Measurements from ENCODE around the gene CBFA2T2.

DNA sequence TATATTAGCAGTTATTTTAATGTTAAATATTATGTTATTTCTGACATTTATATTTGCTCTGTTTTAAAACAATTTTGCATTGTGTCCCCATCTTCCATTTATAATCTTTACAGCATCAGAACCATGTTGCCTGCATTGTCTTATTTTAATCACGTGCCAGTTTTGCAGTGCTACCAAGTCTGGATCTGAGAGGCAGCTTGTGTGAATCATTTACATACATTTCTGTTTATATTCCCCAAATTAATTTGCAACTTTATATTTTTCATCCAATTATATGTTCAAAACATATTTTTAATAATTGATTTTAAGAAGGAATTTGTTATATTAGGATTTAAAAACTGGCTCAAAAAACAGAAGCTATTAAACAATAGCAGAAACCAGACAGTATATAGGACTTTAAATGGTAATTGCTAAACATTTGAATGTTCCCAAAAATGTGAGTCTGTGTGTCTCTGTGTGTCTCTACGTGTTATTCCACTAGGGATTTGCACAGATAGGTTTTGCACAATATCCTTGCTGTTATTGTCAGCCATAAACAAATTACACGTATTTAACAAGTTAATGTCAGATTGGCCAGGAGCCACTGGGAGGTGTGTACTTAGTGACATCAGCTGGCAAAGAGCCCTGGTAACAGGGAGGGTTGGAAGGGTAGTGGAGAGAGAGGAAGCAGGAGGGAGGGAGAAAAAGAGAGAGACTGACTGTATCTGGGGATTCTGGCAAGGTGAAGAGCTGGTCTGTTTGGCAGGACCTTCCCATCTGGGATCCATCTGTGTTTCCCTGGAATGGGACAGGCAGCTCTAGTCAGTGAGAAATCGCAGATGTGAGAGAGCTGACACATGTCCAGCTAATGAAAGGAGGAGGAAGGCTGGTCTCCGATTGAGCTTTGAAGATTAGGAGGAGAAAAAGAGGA lies 72.1 kb downstream of the CBFA2T2 start:
- TF ChIP-seq, protein P1, sequence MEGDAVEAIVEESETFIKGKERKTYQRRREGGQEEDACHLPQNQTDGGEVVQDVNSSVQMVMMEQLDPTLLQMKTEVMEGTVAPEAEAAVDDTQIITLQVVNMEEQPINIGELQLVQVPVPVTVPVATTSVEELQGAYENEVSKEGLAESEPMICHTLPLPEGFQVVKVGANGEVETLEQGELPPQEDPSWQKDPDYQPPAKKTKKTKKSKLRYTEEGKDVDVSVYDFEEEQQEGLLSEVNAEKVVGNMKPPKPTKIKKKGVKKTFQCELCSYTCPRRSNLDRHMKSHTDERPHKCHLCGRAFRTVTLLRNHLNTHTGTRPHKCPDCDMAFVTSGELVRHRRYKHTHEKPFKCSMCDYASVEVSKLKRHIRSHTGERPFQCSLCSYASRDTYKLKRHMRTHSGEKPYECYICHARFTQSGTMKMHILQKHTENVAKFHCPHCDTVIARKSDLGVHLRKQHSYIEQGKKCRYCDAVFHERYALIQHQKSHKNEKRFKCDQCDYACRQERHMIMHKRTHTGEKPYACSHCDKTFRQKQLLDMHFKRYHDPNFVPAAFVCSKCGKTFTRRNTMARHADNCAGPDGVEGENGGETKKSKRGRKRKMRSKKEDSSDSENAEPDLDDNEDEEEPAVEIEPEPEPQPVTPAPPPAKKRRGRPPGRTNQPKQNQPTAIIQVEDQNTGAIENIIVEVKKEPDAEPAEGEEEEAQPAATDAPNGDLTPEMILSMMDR (IDR thresholded peaks at IDR 0.05; ENCODE audit: poor library complexity) = no peak
- TF ChIP-seq EZH2phosphoT487 (IDR thresholded peaks at IDR 0.05; ENCODE audit: low read depth, severe bottlenecking, unreplicated experiment) = no peak
- TF ChIP-seq EZH2 (IDR thresholded peaks at IDR 0.05; ENCODE audit: borderline replicate concordance) = no peak

All from hepatocyte (in vitro differentiated cells).